Lower leg skin (tissue), 4 donors: ENCODE data around the gene RERE. TPM values are rescaled to one million over a fixed set of nuclear protein-coding genes. Genes with fewer than 3 reads are reported as not detected.

ENCODE experiments used
- DNase-seq, 2 donors: peaks; one replicate each; pipeline ENCODE4 v3.0.0-alpha.2; 2019; ENCODE audit warnings: low spot score in 2 of 2
- H3K4me3 ChIP-seq: fragments of 200-600 bp; sonication (generic); 2 replicates; pipeline ENCODE4 v1.5.1; 2017; ENCODE audit warnings: mild to moderate bottlenecking, low read depth; ENCODE audit not compliant: poor library complexity, severe bottlenecking
- POLR2A ChIP-seq, 2 donors: fragments of 450-650 bp; IDR thresholded peaks; one replicate each; pipeline ENCODE4 v1.6.1; 2016 to 2017; ENCODE audit warnings: antibody characterized with exemption in 2 of 2, mild to moderate bottlenecking in 1 of 2, moderate library complexity in 1 of 2
- WGBS, 2 donors: methylation state at CpG; one replicate each; pipeline ENCODE4 v1.1.5; 2018; 5-methylcytosine and 5-hydroxymethylcytosine counted together
- intact Hi-C: fragments of 100-400 bp; cut with DNase I; formaldehyde crosslinking; loops from one replicate; pipeline ENCODE4 v1.15.0; 2023; ENCODE audit warnings: low total_unique reads
- total RNA-seq, 4 donors: library from RNA; depleted of rRNA; stranded (reverse); fragments of >200 nt; gene quantifications; one replicate each; pipeline ENCODE4 v1.1.0, GENCODE V29; 2016
- TF ChIP-seq, protein P1 (sequence below), 3 donors: fragments of 450-650 bp; IDR thresholded peaks; one replicate each; pipeline ENCODE4 v1.5.1; 2016; ENCODE audit warnings: antibody characterized with exemption in 3 of 3, mild to moderate bottlenecking in 3 of 3, moderate library complexity in 2 of 3

RERE gene
- 10 to 100 TPM; 41.0 to 84.9 (median 76.8) TPM for total RNA-seq

DNA sequence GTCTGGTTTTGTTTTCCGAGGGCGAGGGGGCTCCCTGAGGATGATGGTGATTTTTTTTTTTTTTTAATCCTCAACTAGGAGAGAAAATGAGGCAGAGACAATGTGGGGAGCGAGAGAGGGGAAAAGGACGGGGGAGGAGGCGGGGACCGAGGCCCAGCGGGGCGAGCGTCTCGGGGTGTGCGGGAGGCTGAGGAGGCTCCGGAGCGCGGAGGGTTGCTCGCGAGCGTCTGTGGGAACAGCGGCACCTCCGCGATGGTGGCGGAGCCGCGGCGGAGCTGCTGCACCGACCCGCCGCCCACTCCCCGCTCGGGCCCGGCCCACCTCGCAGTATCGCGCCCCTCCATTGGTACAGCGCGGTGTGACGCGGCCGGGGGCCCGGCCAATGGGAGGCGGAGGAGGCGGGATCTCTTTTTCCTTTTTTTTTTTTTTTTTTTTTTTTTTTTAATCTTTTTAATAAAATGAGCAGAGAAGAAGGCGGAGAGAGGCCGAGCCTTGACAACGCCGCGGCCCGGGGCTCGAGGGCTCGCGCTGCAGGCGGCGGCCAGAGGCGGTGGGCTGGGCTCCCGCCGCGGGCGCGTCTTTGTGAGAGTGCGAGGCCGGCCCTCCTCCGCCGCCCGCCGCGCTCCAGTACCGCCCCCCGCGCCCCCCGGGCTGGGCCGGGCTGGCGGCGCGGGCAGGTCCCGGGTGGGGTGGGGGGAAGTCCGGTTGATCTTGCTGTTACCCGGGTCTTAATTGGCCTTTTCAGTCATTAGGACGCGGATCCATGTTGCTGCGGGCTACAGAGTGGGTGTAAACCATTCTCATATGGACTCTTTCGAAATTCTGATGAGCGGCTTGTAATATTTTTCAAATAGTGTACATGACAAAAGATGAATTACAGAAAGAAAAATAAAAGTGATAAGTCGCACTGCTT lies at the start of gene RERE:
Gene RERE, minus strand, starts transcription at position 229 of the 913 bp plus-strand sequence.
- TF ChIP-seq, protein P1, sequence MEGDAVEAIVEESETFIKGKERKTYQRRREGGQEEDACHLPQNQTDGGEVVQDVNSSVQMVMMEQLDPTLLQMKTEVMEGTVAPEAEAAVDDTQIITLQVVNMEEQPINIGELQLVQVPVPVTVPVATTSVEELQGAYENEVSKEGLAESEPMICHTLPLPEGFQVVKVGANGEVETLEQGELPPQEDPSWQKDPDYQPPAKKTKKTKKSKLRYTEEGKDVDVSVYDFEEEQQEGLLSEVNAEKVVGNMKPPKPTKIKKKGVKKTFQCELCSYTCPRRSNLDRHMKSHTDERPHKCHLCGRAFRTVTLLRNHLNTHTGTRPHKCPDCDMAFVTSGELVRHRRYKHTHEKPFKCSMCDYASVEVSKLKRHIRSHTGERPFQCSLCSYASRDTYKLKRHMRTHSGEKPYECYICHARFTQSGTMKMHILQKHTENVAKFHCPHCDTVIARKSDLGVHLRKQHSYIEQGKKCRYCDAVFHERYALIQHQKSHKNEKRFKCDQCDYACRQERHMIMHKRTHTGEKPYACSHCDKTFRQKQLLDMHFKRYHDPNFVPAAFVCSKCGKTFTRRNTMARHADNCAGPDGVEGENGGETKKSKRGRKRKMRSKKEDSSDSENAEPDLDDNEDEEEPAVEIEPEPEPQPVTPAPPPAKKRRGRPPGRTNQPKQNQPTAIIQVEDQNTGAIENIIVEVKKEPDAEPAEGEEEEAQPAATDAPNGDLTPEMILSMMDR (IDR thresholded peaks at IDR 0.05) = no peak
- TF ChIP-seq POLR2A (IDR thresholded peaks at IDR 0.05) = peak in 1 of 2 donors; percentile 93
- peak within 1 kb of the TSS; percentile 95 for H3K4me3 ChIP-seq
- intact Hi-C loops = no loop called here
- 0 to 1% methylated on average over 49 to 52 of the region's 82 CpGs for WGBS, 2 donors
- peak; percentile 91 to 98 for DNase-seq

DNA sequence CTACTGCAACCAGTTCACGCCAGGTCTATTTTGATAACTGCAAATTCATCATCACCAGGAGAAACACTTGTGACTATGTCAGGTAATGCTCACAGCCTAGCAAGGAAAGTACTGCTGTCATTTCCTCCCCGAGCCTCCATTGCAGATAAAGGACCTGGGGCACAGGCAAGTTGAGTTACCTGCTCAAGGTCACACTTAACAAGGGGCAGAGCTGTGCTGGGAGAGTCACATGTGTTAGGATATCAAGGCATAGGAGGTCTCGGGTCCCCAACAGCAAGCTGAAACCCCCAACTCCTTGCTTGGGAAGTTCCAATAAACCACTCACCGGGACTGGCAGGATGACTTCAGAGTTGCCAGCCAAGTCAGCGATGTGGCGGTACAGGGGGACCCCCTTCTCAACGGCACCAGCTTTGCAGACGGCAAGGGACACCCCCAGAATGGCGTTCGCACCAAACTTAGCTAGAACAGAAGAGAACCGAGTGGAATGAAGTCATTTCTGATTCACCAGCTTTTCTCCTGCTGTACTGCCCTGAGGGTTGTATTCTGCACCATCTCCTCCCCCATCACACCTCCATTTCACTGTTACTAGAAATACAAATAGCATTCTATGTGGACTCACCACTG lies 49.5 kb upstream of the RERE start:
- 82 to 90% methylated on average over 10 to 11 of the region's 11 CpGs for WGBS, 2 donors
- no peak for DNase-seq
- no peak overlapping the region for H3K4me3 ChIP-seq
- TF ChIP-seq, protein P1 (IDR thresholded peaks at IDR 0.05) = no peak
- no peak for TF ChIP-seq POLR2A (IDR thresholded peaks at IDR 0.05)
- intact Hi-C loops = no loop called here

DNA sequence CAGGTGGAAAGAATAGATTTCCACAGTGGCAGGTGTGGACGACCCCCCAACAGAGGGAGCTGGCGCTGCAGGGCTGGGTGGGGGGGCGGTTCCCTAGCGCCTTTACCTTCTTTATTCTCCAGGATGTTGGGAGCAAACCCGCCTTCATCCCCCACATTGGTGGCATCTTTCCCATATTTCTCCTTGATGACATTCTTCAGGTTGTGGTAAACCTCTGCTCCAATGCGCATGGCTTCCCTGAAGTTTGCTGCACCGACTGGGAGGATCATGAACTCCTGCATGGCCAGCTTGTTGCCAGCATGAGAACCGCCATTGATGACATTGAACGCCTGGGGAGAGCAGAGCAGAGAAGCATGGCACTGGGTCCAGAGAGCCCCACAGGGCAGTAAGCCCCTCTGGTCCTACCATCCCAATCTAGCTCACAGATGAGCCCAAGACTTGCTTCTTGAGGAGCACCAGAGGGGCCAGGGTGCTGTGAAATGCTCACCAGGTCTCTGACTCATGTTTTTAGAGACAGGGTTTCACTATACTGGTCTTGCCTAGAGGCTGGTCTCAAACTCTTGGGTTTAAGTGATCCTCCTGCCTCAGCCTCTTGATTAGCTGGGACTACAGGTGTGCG lies 48.8 kb upstream of the RERE start:
- no peak overlapping the region for H3K4me3 ChIP-seq
- TF ChIP-seq, protein P1 (IDR thresholded peaks at IDR 0.05) = no peak
- no peak for TF ChIP-seq POLR2A (IDR thresholded peaks at IDR 0.05)
- intact Hi-C loops = no loop called here
- WGBS, 2 donors = 86 to 90% methylated on average over 10 of the region's 10 CpGs
- no peak for DNase-seq

DNA sequence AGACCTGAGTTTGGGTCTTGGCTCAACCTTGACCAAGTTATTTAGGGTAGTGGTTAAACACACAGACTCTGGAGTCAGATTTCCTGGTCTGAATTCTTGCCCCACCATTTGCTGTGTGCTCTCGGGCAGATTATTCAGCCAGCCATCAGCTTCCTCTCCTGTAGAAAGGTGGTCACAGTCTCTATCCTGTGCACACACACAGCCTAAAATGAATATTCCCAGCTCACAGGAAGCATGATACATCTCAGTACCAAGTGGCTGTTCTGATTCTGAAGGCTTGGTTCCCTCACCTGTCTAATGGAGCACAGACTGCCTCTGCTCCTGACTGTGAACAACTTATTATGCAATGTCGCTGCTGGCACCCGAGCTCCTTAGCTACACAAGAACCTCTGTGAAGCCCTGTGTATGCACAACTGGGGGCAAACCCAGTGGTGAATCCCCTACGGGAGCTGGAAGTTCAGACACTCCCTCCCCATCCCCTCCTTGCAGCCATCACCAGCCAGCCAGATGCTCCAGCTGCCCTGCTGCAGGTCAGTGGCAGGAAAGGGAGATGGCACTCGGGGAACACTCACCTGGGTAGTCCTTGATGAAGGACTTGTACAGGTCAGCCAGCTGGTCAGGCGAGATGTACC lies 47.4 kb upstream of the RERE start:
- H3K4me3 ChIP-seq = no peak overlapping the region
- TF ChIP-seq POLR2A (IDR thresholded peaks at IDR 0.05) = no peak
- TF ChIP-seq, protein P1 (IDR thresholded peaks at IDR 0.05) = no peak
- WGBS, 2 donors = 89 to 92% methylated on average over 6 of the region's 6 CpGs
- no peak for DNase-seq
- intact Hi-C loops = no loop called here

DNA sequence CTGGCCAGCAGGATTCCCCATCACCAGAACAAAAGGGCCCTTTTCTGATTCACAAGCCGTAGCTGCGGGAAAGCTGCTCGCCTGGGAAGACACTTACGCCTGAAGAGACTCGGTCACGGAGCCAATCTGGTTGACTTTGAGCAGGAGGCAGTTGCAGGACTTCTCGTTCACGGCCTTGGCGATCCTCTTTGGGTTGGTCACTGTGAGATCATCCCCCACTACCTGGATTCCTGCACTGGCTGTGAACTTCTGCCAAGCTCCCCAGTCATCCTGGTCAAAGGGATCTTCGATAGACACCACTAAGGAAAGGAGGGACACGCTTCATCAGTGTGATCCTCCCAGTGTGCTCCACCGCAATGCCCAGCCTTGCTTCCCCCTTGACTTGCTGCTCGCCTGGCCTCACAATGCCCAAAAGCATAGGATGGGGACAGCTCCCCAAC lies 46.4 kb upstream of the RERE start:
- no peak for DNase-seq
- intact Hi-C loops = no loop called here
- H3K4me3 ChIP-seq = no peak overlapping the region
- WGBS, 2 donors = 93% methylated on average over 13 of the region's 13 CpGs
- no peak for TF ChIP-seq POLR2A (IDR thresholded peaks at IDR 0.05)
- TF ChIP-seq, protein P1 (IDR thresholded peaks at IDR 0.05) = no peak
